GM23338 (cell line): ENCODE results near the gene DNAH17. TPM values are rescaled to one million over a fixed set of nuclear protein-coding genes. Genes with fewer than 3 reads are reported as not detected.

ENCODE experiments used
- ATAC-seq: fragments of 200-7000 bp; cut with Tn5 transposase; 3 replicates; pipeline ENCODE4 v1.9.1; 2020
- DNase-seq: peaks from one replicate; pipeline ENCODE4 v3.0.0-alpha.2; 2015; ENCODE audit warnings: low spot score
- H2AFZ ChIP-seq: fragments of 200-600 bp; sonication (generic); 2 replicates; pipeline ENCODE4 v1.8.0; 2016; ENCODE audit warnings: antibody characterized with exemption, mild to moderate bottlenecking, moderate library complexity
- H3F3A ChIP-seq: fragments of 200-600 bp; sonication (generic); replicated peaks from 2 replicates; pipeline ENCODE4 v1.8.0; 2017; ENCODE audit warnings: antibody characterized with exemption, mixed run types, low read depth
- H3K27ac ChIP-seq: fragments of 200-600 bp; sonication (generic); 2 replicates; pipeline ENCODE4 v1.6.1; 2016; ENCODE audit warnings: low read depth
- H3K27me3 ChIP-seq: fragments of 200-600 bp; sonication (generic); 2 replicates; pipeline ENCODE4 v1.8.0; 2016; ENCODE audit warnings: mild to moderate bottlenecking, mixed run types, moderate library complexity; ENCODE audit not compliant: insufficient read depth
- H3K36me3 ChIP-seq: fragments of 200-600 bp; sonication (generic); 2 replicates; pipeline ENCODE4 v1.8.0; 2016; ENCODE audit warnings: mild to moderate bottlenecking; ENCODE audit not compliant: insufficient read depth
- H3K4me1 ChIP-seq: fragments of 200-600 bp; sonication (generic); 2 replicates; pipeline ENCODE4 v1.8.0; 2016; ENCODE audit warnings: mild to moderate bottlenecking, moderate library complexity; ENCODE audit not compliant: insufficient read depth
- H3K4me2 ChIP-seq: fragments of 200-600 bp; sonication (generic); 2 replicates; pipeline ENCODE4 v1.7.1; 2017; ENCODE audit warnings: mixed run types
- H3K4me3 ChIP-seq: fragments of 200-600 bp; sonication (generic); 2 replicates; pipeline ENCODE4 v1.6.1; 2016; ENCODE audit warnings: mixed run types
- H3K79me2 ChIP-seq: fragments of 200-600 bp; sonication (generic); replicated peaks from 2 replicates; pipeline ENCODE4 v1.8.0; 2017; ENCODE audit warnings: mild to moderate bottlenecking; ENCODE audit not compliant: insufficient read depth
- H3K9me2 ChIP-seq: fragments of 200-600 bp; sonication (generic); 2 replicates; pipeline ENCODE4 v1.8.0; 2017; ENCODE audit not compliant: insufficient read depth
- H4K20me1 ChIP-seq: fragments of 200-600 bp; sonication (generic); replicated peaks from 2 replicates; pipeline ENCODE4 v1.8.0; 2017; ENCODE audit warnings: mild to moderate bottlenecking; ENCODE audit not compliant: insufficient read depth
- H3K27ac Mint-ChIP-seq: 2 replicates; pipeline ENCODE4 v1.8.0; 2020; ENCODE audit warnings: inconsistent platforms, mild to moderate bottlenecking, moderate library complexity, mixed read lengths
- H3K27me3 Mint-ChIP-seq: 3 replicates; pipeline ENCODE4 v1.8.0; 2022; ENCODE audit warnings: low read depth, mild to moderate bottlenecking, moderate library complexity, mixed read lengths, inconsistent platforms; ENCODE audit not compliant: insufficient read depth, poor library complexity
- H3K36me3 Mint-ChIP-seq: 3 replicates; pipeline ENCODE4 v1.8.0; 2021; ENCODE audit warnings: low read depth, mild to moderate bottlenecking, inconsistent platforms, moderate library complexity, mixed read lengths
- H3K4me1 Mint-ChIP-seq: 3 replicates; pipeline ENCODE4 v1.8.0; 2020; ENCODE audit warnings: mild to moderate bottlenecking, inconsistent platforms, mixed read lengths
- H3K4me3 Mint-ChIP-seq: 3 replicates; pipeline ENCODE4 v1.8.0; 2021; ENCODE audit warnings: moderate library complexity, mild to moderate bottlenecking, inconsistent platforms, mixed read lengths
- H3K9me3 Mint-ChIP-seq: 3 replicates; pipeline ENCODE4 v1.8.0; 2020; ENCODE audit warnings: moderate library complexity, mild to moderate bottlenecking, inconsistent platforms, mixed read lengths
- CREB1 ChIP-seq: fragments of 250-450 bp; sonication (Bioruptor Pico); IDR thresholded peaks from 2 replicates; pipeline ENCODE4 v1.5.0; 2020; ENCODE audit warnings: low read depth, mild to moderate bottlenecking, moderate library complexity
- CTCF ChIP-seq, 2 experiments: fragments of 200-600 bp in 1 of 2; sonication (generic) in 1 of 2; conservative IDR thresholded peaks; 2 replicates each; pipeline versions ENCODE4 v1.5.1 to v1.6.1; 2016 to 2017; ENCODE audit warnings: antibody characterized with exemption in 2 of 2, low read depth in 2 of 2, mild to moderate bottlenecking in 2 of 2, moderate library complexity in 1 of 2
- ETS1 ChIP-seq: IDR thresholded peaks from 2 replicates; pipeline ENCODE4 v1.6.1; 2016; ENCODE audit warnings: antibody characterized with exemption
- EZH2 ChIP-seq: fragments of 200-600 bp; sonication (generic); IDR thresholded peaks from one replicate; pipeline ENCODE4 v1.8.0; 2017; ENCODE audit warnings: antibody characterized with exemption, mild to moderate bottlenecking, low read depth; ENCODE audit not compliant: unreplicated experiment
- EZH2phosphoT487 ChIP-seq: fragments of 200-600 bp; sonication (generic); IDR thresholded peaks from one replicate; pipeline ENCODE4 v1.8.1; 2018; ENCODE audit warnings: antibody characterized with exemption; ENCODE audit not compliant: unreplicated experiment
- JUNB ChIP-seq: IDR thresholded peaks from one replicate; pipeline ENCODE4 v1.6.1; 2016; ENCODE audit warnings: antibody characterized with exemption; ENCODE audit not compliant: unreplicated experiment
- NANOG ChIP-seq: IDR thresholded peaks from 2 replicates; pipeline ENCODE4 v1.6.1; 2016; ENCODE audit warnings: antibody characterized with exemption, borderline replicate concordance
- POLR2AphosphoS5 ChIP-seq: IDR thresholded peaks from 2 replicates; pipeline ENCODE4 v1.6.1; 2016; ENCODE audit warnings: antibody characterized with exemption, low read depth
- STAT1 ChIP-seq: IDR thresholded peaks from one replicate; pipeline ENCODE4 v1.6.1; 2016; ENCODE audit warnings: antibody characterized with exemption; ENCODE audit not compliant: unreplicated experiment
- ZNF114 ChIP-seq: fragments of 250-450 bp; sonication (Bioruptor Pico); IDR thresholded peaks from 2 replicates; pipeline ENCODE4 v1.5.0; 2020; ENCODE audit warnings: mild to moderate bottlenecking, moderate library complexity
- ZNF331 ChIP-seq: fragments of 250-450 bp; sonication (Bioruptor Pico); IDR thresholded peaks from 2 replicates; pipeline ENCODE4 v1.5.0; 2020; ENCODE audit warnings: low read depth, mild to moderate bottlenecking, moderate library complexity
- ZNF462 ChIP-seq: fragments of 250-450 bp; sonication (Bioruptor Pico); IDR thresholded peaks from 2 replicates; pipeline ENCODE4 v1.5.0; 2020; ENCODE audit warnings: mild to moderate bottlenecking, moderate library complexity
- polyA plus RNA-seq: library from polyadenylated mRNA; unstranded; fragments of >200 nt; fragmentation: Nextera tagmentation; extraction: Ambion mirVana; gene quantifications from 2 replicates; pipeline ENCODE4 v1.2.1, GENCODE V29; 2016
- total RNA-seq: library from RNA; depleted of rRNA; stranded (reverse); fragments of >200 nt; shearing (Covaris generic); gene quantifications from 2 replicates; pipeline ENCODE4 v1.2.3, GENCODE V29; 2014
- TF ChIP-seq, protein P1 (sequence below): IDR thresholded peaks from one replicate; pipeline ENCODE4 v1.6.1; 2018; ENCODE audit warnings: antibody characterized with exemption; ENCODE audit not compliant: unreplicated experiment

DNAH17 gene
- total and polyA plus RNA-seq, 2 experiments from 2014 or later, result 0.59 to 2.0 TPM

GRCh38 chr17:78611607-78612006, 34.4 kb upstream of the DNAH17 start:
- Histone ChIP-seq H3K4me3 (no peak overlapping the region), H3K27me3 (no peaks in the 10 kb centered on the region), H3K36me3 (no peaks in the 10 kb centered on the region), H4K20me1 (no peaks in the 10 kb centered on the region), H3K79me2 (no peaks in the 10 kb centered on the region), H3K4me1 (no peaks in the 10 kb centered on the region), H2AFZ (no peak overlapping the region), H3K4me2 (no peak overlapping the region), H3K9me2 (no peaks in the 10 kb centered on the region), H3F3A (no peaks in the 10 kb centered on the region), H3K27ac (no peak overlapping the region)
- DNase-seq (no peak), ATAC-seq (no peak)
- Mint-ChIP-seq H3K9me3 (no peaks in the 10 kb centered on the region), H3K27me3 (peaks cover 20% of the 10 kb centered on the region), H3K4me3 (no peak overlapping the region), H3K36me3 (no peaks in the 10 kb centered on the region), H3K4me1 (peaks cover 15% of the 10 kb centered on the region), H3K27ac (no peak overlapping the region)
- TF ChIP-seq STAT1 (no peak), EZH2phosphoT487 (no peak), ETS1 (no peak), JUNB (no peak), CREB1 (CRISPR knock-in tag) (no peak), NANOG (no peak), EZH2 (no peak), ZNF462 (CRISPR knock-in tag) (no peak), ZNF331 (CRISPR knock-in tag) (no peak), POLR2AphosphoS5 (no peak), CTCF (conservative IDR thresholded peaks at IDR 0.05; ENCODE audit: low read depth in 2 of 2) (no peak), ZNF114 (CRISPR knock-in tag) (no peak)
- TF ChIP-seq, protein P1, sequence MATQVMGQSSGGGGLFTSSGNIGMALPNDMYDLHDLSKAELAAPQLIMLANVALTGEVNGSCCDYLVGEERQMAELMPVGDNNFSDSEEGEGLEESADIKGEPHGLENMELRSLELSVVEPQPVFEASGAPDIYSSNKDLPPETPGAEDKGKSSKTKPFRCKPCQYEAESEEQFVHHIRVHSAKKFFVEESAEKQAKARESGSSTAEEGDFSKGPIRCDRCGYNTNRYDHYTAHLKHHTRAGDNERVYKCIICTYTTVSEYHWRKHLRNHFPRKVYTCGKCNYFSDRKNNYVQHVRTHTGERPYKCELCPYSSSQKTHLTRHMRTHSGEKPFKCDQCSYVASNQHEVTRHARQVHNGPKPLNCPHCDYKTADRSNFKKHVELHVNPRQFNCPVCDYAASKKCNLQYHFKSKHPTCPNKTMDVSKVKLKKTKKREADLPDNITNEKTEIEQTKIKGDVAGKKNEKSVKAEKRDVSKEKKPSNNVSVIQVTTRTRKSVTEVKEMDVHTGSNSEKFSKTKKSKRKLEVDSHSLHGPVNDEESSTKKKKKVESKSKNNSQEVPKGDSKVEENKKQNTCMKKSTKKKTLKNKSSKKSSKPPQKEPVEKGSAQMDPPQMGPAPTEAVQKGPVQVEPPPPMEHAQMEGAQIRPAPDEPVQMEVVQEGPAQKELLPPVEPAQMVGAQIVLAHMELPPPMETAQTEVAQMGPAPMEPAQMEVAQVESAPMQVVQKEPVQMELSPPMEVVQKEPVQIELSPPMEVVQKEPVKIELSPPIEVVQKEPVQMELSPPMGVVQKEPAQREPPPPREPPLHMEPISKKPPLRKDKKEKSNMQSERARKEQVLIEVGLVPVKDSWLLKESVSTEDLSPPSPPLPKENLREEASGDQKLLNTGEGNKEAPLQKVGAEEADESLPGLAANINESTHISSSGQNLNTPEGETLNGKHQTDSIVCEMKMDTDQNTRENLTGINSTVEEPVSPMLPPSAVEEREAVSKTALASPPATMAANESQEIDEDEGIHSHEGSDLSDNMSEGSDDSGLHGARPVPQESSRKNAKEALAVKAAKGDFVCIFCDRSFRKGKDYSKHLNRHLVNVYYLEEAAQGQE, result no peak
